Activated T-cell treated with anti-CD3 and anti-CD28 coated beads, Interleukin-2, amount 50 U/mL, for 72 hours (primary cell): Measurements from ENCODE around the gene GRIK3. TPM values are rescaled to one million over a fixed set of nuclear protein-coding genes. Genes with fewer than 3 reads are reported as not detected.

Experiments
- ATAC-seq, 2 donors: fragments of 150-1000 bp; cut with Tn5 transposase; replicated peaks in 1 of 2; 2 replicates each; pipeline ENCODE4 v1.10.0; 2021; ENCODE audit warnings: moderate library complexity in 2 of 2, mild to moderate bottlenecking in 1 of 2
- DNase-seq, 2 donors: peaks; one replicate each; pipeline ENCODE4 v3.0.0; 2021 to 2022; ENCODE audit warnings: mixed read lengths in 1 of 2
- H3K27ac Mint-ChIP-seq: one replicate; pipeline ENCODE4 v1.8.0; 2022; ENCODE audit warnings: mild to moderate bottlenecking, moderate library complexity, mixed read lengths
- H3K27me3 Mint-ChIP-seq: one replicate; pipeline ENCODE4 v1.8.0; 2022; ENCODE audit warnings: low read depth, mixed read lengths
- H3K36me3 Mint-ChIP-seq, 2 donors: one replicate each; pipeline ENCODE4 v1.8.0; 2022; ENCODE audit warnings: mixed read lengths in 2 of 2, mild to moderate bottlenecking in 1 of 2; ENCODE audit not compliant: insufficient read depth in 2 of 2
- H3K4me1 Mint-ChIP-seq: one replicate; pipeline ENCODE4 v1.8.0; 2022; ENCODE audit warnings: low read depth, mixed read lengths
- H3K4me3 Mint-ChIP-seq, 2 donors: one replicate each; pipeline ENCODE4 v1.8.0; 2022; ENCODE audit warnings: mild to moderate bottlenecking in 2 of 2, mixed read lengths in 2 of 2, moderate library complexity in 2 of 2
- H3K9me3 Mint-ChIP-seq, 2 donors: one replicate each; pipeline ENCODE4 v1.8.0; 2022; ENCODE audit warnings: mixed read lengths in 2 of 2
- total RNA-seq, 2 donors: library from RNA; stranded (reverse); gene quantifications; one replicate each; pipeline ENCODE4 v1.2.3, GENCODE V29; 2022

The GRIK3 gene
- total RNA-seq, 2 donors from 2014 or later = not detected

GRCh38 chr1:36825226-36825625 lies 209.1 kb downstream of the GRIK3 start:
- no peak overlapping the region for H3K4me3 Mint-ChIP-seq
- H3K27ac Mint-ChIP-seq = no peak overlapping the region
- H3K27me3 Mint-ChIP-seq = no peaks in the 10 kb centered on the region
- ATAC-seq = no peak
- H3K4me1 Mint-ChIP-seq = no peaks in the 10 kb centered on the region
- no peaks in the 10 kb centered on the region for H3K9me3 Mint-ChIP-seq
- H3K36me3 Mint-ChIP-seq = no peaks in the 10 kb centered on the region
- DNase-seq = no peak

GRCh38 chr1:36824390-36824861 lies 209.9 kb downstream of the GRIK3 start:
- Mint-ChIP-seq H3K9me3 (no peaks in the 10 kb centered on the region), H3K27me3 (no peaks in the 10 kb centered on the region), H3K36me3 (no peaks in the 10 kb centered on the region), H3K4me3 (no peak overlapping the region), H3K4me1 (no peaks in the 10 kb centered on the region), H3K27ac (no peak overlapping the region)
- no peak for ATAC-seq
- DNase-seq = no peak

GRCh38 chr1:36822648-36823047 lies 211.7 kb downstream of the GRIK3 start:
- ATAC-seq (no peak), DNase-seq (no peak)
- H3K27ac Mint-ChIP-seq = no peak overlapping the region
- no peaks in the 10 kb centered on the region for H3K36me3 Mint-ChIP-seq
- no peaks in the 10 kb centered on the region for H3K4me1 Mint-ChIP-seq
- H3K9me3 Mint-ChIP-seq = no peaks in the 10 kb centered on the region
- H3K27me3 Mint-ChIP-seq = no peaks in the 10 kb centered on the region
- H3K4me3 Mint-ChIP-seq = no peak overlapping the region

GRCh38 chr1:36821386-36821785 lies 212.9 kb downstream of the GRIK3 start:
- no peaks in the 10 kb centered on the region for H3K9me3 Mint-ChIP-seq
- no peaks in the 10 kb centered on the region for H3K27me3 Mint-ChIP-seq
- H3K4me3 Mint-ChIP-seq = no peak overlapping the region
- no peak for DNase-seq
- H3K36me3 Mint-ChIP-seq = no peaks in the 10 kb centered on the region
- ATAC-seq = no peak
- H3K27ac Mint-ChIP-seq = no peak overlapping the region
- H3K4me1 Mint-ChIP-seq = no peaks in the 10 kb centered on the region

- Mint-ChIP-seq H3K9me3 (no peaks in the 10 kb centered on the region), H3K27ac (no peak overlapping the region)
Observed at GRCh38 chr1:36818771-36819170, 215.5 kb downstream of the GRIK3 start.

GRCh38 chr1:36816348-36816747 lies 218.0 kb downstream of the GRIK3 start:
- Mint-ChIP-seq H3K9me3 (no peaks in the 10 kb centered on the region), H3K27me3 (no peaks in the 10 kb centered on the region), H3K4me3 (no peak overlapping the region), H3K27ac (no peak overlapping the region), H3K36me3 (no peaks in the 10 kb centered on the region), H3K4me1 (no peaks in the 10 kb centered on the region)
- DNase-seq (no peak), ATAC-seq (no peak)

More at GRCh38 chr1:36818771-36819170, 215.5 kb downstream of the GRIK3 start:
- no peaks in the 10 kb centered on the region for H3K27me3 Mint-ChIP-seq
- no peaks in the 10 kb centered on the region for H3K36me3 Mint-ChIP-seq
- no peak overlapping the region for H3K4me3 Mint-ChIP-seq
- H3K4me1 Mint-ChIP-seq = no peaks in the 10 kb centered on the region
- DNase-seq (no peak), ATAC-seq (no peak)

GRCh38 chr1:36814774-36815173 lies 219.5 kb downstream of the GRIK3 start:
- Mint-ChIP-seq H3K4me1 (no peaks in the 10 kb centered on the region), H3K36me3 (no peaks in the 10 kb centered on the region), H3K9me3 (no peaks in the 10 kb centered on the region), H3K4me3 (no peak overlapping the region), H3K27ac (no peak overlapping the region), H3K27me3 (no peaks in the 10 kb centered on the region)
- no peak for DNase-seq
- ATAC-seq = no peak

- ATAC-seq = no peak
- H3K4me1 Mint-ChIP-seq = no peaks in the 10 kb centered on the region
- no peak overlapping the region for H3K4me3 Mint-ChIP-seq
- no peaks in the 10 kb centered on the region for H3K27me3 Mint-ChIP-seq
- no peak for DNase-seq
- H3K9me3 Mint-ChIP-seq = no peaks in the 10 kb centered on the region
- no peak overlapping the region for H3K27ac Mint-ChIP-seq
- no peaks in the 10 kb centered on the region for H3K36me3 Mint-ChIP-seq
Observed at GRCh38 chr1:36814083-36814482, 220.2 kb downstream of the GRIK3 start.

- Mint-ChIP-seq H3K27ac (no peak overlapping the region), H3K4me3 (no peak overlapping the region), H3K9me3 (no peaks in the 10 kb centered on the region), H3K4me1 (no peaks in the 10 kb centered on the region), H3K36me3 (no peaks in the 10 kb centered on the region), H3K27me3 (peaks cover 7% of the 10 kb centered on the region)
- DNase-seq (no peak), ATAC-seq (no peak)
Observed at GRCh38 chr1:36807262-36807661, 227.1 kb downstream of the GRIK3 start.

- no peak for DNase-seq
- Mint-ChIP-seq H3K27ac (no peak overlapping the region), H3K4me3 (no peak overlapping the region), H3K27me3 (peaks cover 7% of the 10 kb centered on the region), H3K4me1 (no peaks in the 10 kb centered on the region), H3K9me3 (no peaks in the 10 kb centered on the region), H3K36me3 (no peaks in the 10 kb centered on the region)
- no peak for ATAC-seq
Observed at GRCh38 chr1:36805979-36806640, 228.2 kb downstream of the GRIK3 start.

- no peak overlapping the region for H3K4me3 Mint-ChIP-seq
- H3K36me3 Mint-ChIP-seq = no peaks in the 10 kb centered on the region
- no peak for ATAC-seq
- no peak for DNase-seq
- H3K9me3 Mint-ChIP-seq = no peaks in the 10 kb centered on the region
- H3K27me3 Mint-ChIP-seq = peaks cover 7% of the 10 kb centered on the region
- H3K4me1 Mint-ChIP-seq = no peaks in the 10 kb centered on the region
- H3K27ac Mint-ChIP-seq = no peak overlapping the region
Observed at GRCh38 chr1:36804669-36805314, 229.5 kb downstream of the GRIK3 start.

- no peaks in the 10 kb centered on the region for H3K9me3 Mint-ChIP-seq
- H3K36me3 Mint-ChIP-seq = no peaks in the 10 kb centered on the region
Observed at GRCh38 chr1:36803868-36804570, 230.3 kb downstream of the GRIK3 start.

GRCh38 chr1:36802018-36802417 lies 232.3 kb downstream of the GRIK3 start:
- no peak overlapping the region for H3K4me3 Mint-ChIP-seq
- H3K9me3 Mint-ChIP-seq = no peaks in the 10 kb centered on the region
- H3K27me3 Mint-ChIP-seq = peaks cover 7% of the 10 kb centered on the region
- no peak for DNase-seq
- H3K4me1 Mint-ChIP-seq = no peaks in the 10 kb centered on the region
- H3K36me3 Mint-ChIP-seq = no peaks in the 10 kb centered on the region
- no peak overlapping the region for H3K27ac Mint-ChIP-seq
- ATAC-seq = no peak

More at GRCh38 chr1:36803868-36804570, 230.3 kb downstream of the GRIK3 start:
- no peaks in the 10 kb centered on the region for H3K4me1 Mint-ChIP-seq
- no peak overlapping the region for H3K27ac Mint-ChIP-seq
- no peak overlapping the region for H3K4me3 Mint-ChIP-seq
- peaks cover 7% of the 10 kb centered on the region for H3K27me3 Mint-ChIP-seq
- no peak for ATAC-seq
- no peak for DNase-seq
